Prostate gland (tissue), 2 donors: Measurements from ENCODE around the gene AHSP. TPM values are rescaled to one million over a fixed set of nuclear protein-coding genes. Genes with fewer than 3 reads are reported as not detected.
"Not testable (repeated sequence)": the region's sequence is repeated elsewhere in the genome, so short reads cannot be mapped to it uniquely, and the experiment has no call there.

Source experiments
- DNase-seq: peaks from one replicate; pipeline ENCODE4 v3.0.0-alpha.2; 2019; ENCODE audit warnings: low spot score
- H3K27ac ChIP-seq, 2 donors: fragments of 200-600 bp; sonication (generic); 2 replicates each; pipeline ENCODE4 v1.5.1; 2017 to 2019
- H3K27me3 ChIP-seq: fragments of 200-600 bp; sonication (generic); replicated peaks from 2 replicates; pipeline ENCODE4 v1.5.1; 2019; ENCODE audit not compliant: insufficient read depth
- H3K36me3 ChIP-seq, 2 donors: fragments of 200-600 bp; sonication (generic); 1 replicate in 1 of 2; 2 replicates in 1 of 2; pipeline versions ENCODE4 v1.5.1 to v1.8.1; 2017 to 2019
- H3K4me1 ChIP-seq: fragments of 200-600 bp; sonication (generic); replicated peaks from 2 replicates; pipeline ENCODE4 v1.5.1; 2019
- H3K4me3 ChIP-seq, 2 donors: fragments of 200-600 bp; sonication (generic); 2 replicates each; pipeline ENCODE4 v1.5.1; 2017 to 2019
- H3K9me3 ChIP-seq: fragments of 200-600 bp; sonication (generic); 2 replicates; pipeline ENCODE4 v1.5.1; 2017
- POLR2A ChIP-seq: fragments of 450-650 bp; IDR thresholded peaks from one replicate; pipeline ENCODE4 v1.6.1; 2016; ENCODE audit warnings: antibody characterized with exemption, mild to moderate bottlenecking
- POLR2AphosphoS5 ChIP-seq: sonication (generic); formaldehyde crosslinking; IDR thresholded peaks from one replicate; pipeline ENCODE4 v1.6.1; 2017; ENCODE audit warnings: antibody characterized with exemption
- WGBS: methylation state at CpG from one replicate; pipeline ENCODE4 v1.1.5; 2018; 5-methylcytosine and 5-hydroxymethylcytosine counted together
- intact Hi-C: fragments of 100-400 bp; cut with DNase I; formaldehyde crosslinking; loops from one replicate; pipeline ENCODE4 v1.14.2; 2022
- total RNA-seq, 2 donors: library from RNA; depleted of rRNA; stranded (reverse); fragments of >200 nt; gene quantifications; one replicate each; pipeline ENCODE4 v1.1.0, GENCODE V29; 2016
- TF ChIP-seq, protein P1 (sequence below), 4 experiments: fragments of 200-600 bp in 2 of 4; fragments of 450-650 bp in 2 of 4; sonication (generic) in 2 of 4; IDR thresholded peaks; 1 replicate in 3 of 4; 2 replicates in 1 of 4; pipeline ENCODE4 v1.5.1; 2016 to 2019; ENCODE audit warnings: antibody characterized with exemption in 4 of 4, mild to moderate bottlenecking in 2 of 4, moderate library complexity in 2 of 4

The AHSP gene
- total RNA-seq, 2 donors from 2014 or later: not detected

DNA sequence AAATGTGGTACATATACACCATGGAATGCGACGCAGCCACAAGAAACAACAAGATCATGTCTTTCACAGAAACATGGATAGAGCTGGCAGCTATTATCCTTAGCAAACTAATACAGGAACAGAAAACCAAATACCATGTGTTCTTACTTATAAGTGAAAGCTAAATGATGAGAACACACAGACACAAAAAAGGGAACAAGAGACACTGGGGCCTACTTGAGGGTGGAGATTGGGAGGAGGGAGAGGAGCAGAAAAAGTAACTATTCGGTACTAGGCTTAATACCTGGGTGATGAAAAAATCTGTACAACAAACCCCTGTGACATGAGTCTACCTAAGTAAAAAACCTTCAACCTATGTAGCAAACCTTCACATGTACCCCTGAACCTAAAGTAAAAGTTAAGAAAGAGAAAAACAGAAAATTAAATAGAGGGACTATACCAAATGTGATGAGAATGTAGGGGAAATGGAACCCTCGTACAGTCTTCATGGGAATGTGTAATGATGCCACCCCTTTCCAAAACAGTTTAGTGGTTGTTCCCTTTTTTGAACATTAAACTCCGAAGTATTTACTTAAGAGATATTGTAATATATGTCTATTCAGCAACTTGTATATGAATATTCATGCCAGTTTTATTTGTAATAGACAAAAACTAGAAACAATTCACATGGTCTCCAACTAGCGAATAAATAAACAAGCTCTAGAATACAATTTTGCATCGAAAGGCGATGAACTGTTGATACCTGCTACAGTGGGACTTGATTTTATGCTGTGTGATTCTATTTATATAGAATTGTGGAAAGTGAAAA, 33.9 kb downstream of the AHSP start:
- Histone ChIP-seq H3K27ac (no peak overlapping the region), H3K4me1 (no peaks in the 10 kb centered on the region), H3K36me3 (no peaks in the 10 kb centered on the region), H3K9me3 (no peaks in the 10 kb centered on the region), H3K27me3 (no peaks in the 10 kb centered on the region), H3K4me3 (no peak overlapping the region)
- no peak for DNase-seq
- WGBS: 84% methylated on average over 8 of the region's 8 CpGs
- TF ChIP-seq POLR2AphosphoS5 (no peak), POLR2A (no peak)
- TF ChIP-seq, protein P1, sequence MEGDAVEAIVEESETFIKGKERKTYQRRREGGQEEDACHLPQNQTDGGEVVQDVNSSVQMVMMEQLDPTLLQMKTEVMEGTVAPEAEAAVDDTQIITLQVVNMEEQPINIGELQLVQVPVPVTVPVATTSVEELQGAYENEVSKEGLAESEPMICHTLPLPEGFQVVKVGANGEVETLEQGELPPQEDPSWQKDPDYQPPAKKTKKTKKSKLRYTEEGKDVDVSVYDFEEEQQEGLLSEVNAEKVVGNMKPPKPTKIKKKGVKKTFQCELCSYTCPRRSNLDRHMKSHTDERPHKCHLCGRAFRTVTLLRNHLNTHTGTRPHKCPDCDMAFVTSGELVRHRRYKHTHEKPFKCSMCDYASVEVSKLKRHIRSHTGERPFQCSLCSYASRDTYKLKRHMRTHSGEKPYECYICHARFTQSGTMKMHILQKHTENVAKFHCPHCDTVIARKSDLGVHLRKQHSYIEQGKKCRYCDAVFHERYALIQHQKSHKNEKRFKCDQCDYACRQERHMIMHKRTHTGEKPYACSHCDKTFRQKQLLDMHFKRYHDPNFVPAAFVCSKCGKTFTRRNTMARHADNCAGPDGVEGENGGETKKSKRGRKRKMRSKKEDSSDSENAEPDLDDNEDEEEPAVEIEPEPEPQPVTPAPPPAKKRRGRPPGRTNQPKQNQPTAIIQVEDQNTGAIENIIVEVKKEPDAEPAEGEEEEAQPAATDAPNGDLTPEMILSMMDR (IDR thresholded peaks at IDR 0.05): no peak
- intact Hi-C loops: no loop called here

DNA sequence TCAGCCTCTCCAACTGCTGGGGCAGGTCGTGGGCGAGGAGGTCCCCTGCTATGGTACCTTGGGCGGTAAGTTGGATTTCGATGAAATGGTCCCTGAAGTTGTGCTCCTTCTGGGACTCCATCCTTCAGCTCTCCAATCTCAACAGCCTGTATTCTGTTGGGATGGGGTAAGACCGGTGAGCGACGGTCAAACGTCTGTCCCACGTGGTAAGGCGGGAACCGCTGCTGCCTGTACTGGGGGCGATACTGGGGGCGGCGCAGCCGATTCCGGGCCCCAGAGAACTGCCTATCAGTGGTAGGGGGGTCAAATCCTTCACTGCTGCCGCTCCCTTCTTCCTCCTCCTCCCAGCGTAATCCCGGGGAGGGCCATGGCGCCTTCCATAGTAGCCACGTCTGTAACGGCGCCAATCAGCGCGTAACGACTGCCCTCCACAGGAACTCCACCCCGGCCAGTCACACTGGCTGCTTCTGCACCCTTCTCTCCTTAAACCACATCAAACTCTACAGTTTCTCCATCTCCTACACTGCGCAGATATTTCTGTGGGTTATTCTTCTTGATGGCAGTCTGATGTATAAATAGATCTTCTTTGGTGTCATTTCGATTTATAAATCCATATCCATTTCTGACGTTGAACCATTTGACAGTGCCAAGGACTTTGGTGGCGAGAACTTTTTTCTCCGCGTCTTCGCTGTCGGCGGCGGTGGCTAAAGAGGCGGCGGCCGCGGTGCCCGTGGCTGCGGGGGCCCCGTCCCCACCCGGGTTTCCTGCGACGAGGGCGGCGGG, 41.1 kb downstream of the AHSP start:
- TF ChIP-seq POLR2A (no peak), POLR2AphosphoS5 (no peak)
- TF ChIP-seq, protein P1 (IDR thresholded peaks at IDR 0.05): no peak
- peak overlapping the region in 1 of 2 donors; percentile 27 for H3K4me3 ChIP-seq
- H3K4me1 ChIP-seq: no peaks in the 10 kb centered on the region
- DNase-seq: peak; percentile 11
- intact Hi-C loops: no loop called here
- H3K36me3 ChIP-seq: no peaks in the 10 kb centered on the region
- no peak overlapping the region for H3K27ac ChIP-seq
- WGBS: 8% methylated on average over 49 of the region's 49 CpGs
- no peaks in the 10 kb centered on the region for H3K27me3 ChIP-seq
- no peaks in the 10 kb centered on the region for H3K9me3 ChIP-seq

- Histone ChIP-seq H3K9me3 (no peaks in the 10 kb centered on the region), H3K4me1 (no peaks in the 10 kb centered on the region), H3K36me3 (no peaks in the 10 kb centered on the region), H3K4me3 (peak overlapping the region in 1 of 2 donors; percentile 27), H3K27ac (no peak overlapping the region), H3K27me3 (no peaks in the 10 kb centered on the region)
- DNase-seq: no peak
- under 1% methylated on average over 27 of the region's 46 CpGs for WGBS
- TF ChIP-seq, protein P1 (IDR thresholded peaks at IDR 0.05): no peak
- TF ChIP-seq POLR2A (no peak), POLR2AphosphoS5 (no peak)
- intact Hi-C loops: no loop called here
Measured at GRCh38 chr16:31569360-31569717, 41.6 kb downstream of the AHSP start.

GRCh38 chr16:31572821-31573220, 45.1 kb downstream of the AHSP start:
- Histone ChIP-seq H3K27me3 (no peaks in the 10 kb centered on the region), H3K4me1 (no peaks in the 10 kb centered on the region), H3K36me3 (no peaks in the 10 kb centered on the region), H3K4me3 (no peak overlapping the region), H3K9me3 (no peaks in the 10 kb centered on the region), H3K27ac (no peak overlapping the region)
- intact Hi-C loops: no loop called here
- DNase-seq: no peak
- WGBS: 85% methylated on average over 1 of the region's 1 CpG
- TF ChIP-seq POLR2AphosphoS5 (no peak), POLR2A (no peak)
- TF ChIP-seq, protein P1 (IDR thresholded peaks at IDR 0.05): no peak

DNA sequence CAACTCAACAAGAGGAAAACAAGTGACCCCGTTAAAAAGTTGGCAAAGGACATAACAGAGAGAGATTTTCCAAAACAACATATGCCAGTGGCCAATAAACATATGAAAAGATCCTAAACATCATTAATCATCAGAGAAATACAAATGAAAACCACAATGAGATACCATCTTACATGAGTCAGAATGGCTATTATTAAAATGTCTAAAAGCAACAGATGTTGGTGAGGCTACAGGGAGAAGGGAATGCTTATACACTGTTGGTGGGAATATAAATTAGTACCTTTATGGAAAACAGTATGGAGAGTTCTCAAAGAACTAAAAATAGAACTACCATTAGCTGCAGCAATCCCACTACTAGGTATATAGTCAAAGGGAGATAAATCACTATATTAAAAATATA, 46.5 kb downstream of the AHSP start:
- H3K4me1 ChIP-seq, H3K27ac ChIP-seq, H3K36me3 ChIP-seq, H3K27me3 ChIP-seq, H3K4me3 ChIP-seq, intact Hi-C loops, H3K9me3 ChIP-seq, DNase-seq: not testable (repeated sequence)
- 34% methylated on average over 1 of the region's 1 CpG for WGBS
